Cardiac fibroblast (primary cell): Measurements from ENCODE around the gene GNL2.

Experiments used
- DNase-seq, 2 donors: peaks; one replicate each; pipeline versions ENCODE4 v3.0.0 to v3.0.0-alpha.2; 2010; ENCODE audit warnings: low read depth in 2 of 2
- H3K4me3 ChIP-seq, 2 donors: replicated peaks in 1 of 2; 1 replicate in 1 of 2; 2 replicates in 1 of 2; pipeline ENCODE4 v1.5.1; 2011; ENCODE audit warnings: low read depth in 2 of 2, low read length in 2 of 2, mild to moderate bottlenecking in 2 of 2, moderate library complexity in 1 of 2
- TF ChIP-seq, protein P1 (sequence below): IDR thresholded peaks from one replicate; pipeline ENCODE4 v1.5.1; 2011; ENCODE audit warnings: low read depth, mild to moderate bottlenecking, low read length, inconsistent platforms

The GNL2 gene

DNA sequence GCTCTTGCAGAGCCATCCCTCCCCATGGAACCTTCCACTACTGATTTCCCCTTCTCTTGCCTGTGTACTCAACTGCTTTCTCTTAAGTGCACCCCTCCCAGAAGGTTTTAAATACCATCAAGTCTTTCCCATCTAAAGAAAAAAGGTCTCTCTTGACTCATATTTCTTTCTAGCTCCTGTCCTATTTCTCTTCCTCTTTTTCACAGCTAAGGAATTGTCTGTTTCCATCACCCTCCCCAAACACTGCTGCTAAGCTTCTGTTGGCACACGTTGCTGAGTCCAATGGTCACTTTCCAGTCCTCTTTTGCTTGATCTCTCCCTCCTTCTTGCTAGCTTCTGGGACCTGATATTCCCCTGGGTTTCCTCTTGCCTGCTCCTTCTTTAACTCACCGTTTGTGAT, 13.3 kb upstream of the GNL2 start:
- TF ChIP-seq, protein P1, sequence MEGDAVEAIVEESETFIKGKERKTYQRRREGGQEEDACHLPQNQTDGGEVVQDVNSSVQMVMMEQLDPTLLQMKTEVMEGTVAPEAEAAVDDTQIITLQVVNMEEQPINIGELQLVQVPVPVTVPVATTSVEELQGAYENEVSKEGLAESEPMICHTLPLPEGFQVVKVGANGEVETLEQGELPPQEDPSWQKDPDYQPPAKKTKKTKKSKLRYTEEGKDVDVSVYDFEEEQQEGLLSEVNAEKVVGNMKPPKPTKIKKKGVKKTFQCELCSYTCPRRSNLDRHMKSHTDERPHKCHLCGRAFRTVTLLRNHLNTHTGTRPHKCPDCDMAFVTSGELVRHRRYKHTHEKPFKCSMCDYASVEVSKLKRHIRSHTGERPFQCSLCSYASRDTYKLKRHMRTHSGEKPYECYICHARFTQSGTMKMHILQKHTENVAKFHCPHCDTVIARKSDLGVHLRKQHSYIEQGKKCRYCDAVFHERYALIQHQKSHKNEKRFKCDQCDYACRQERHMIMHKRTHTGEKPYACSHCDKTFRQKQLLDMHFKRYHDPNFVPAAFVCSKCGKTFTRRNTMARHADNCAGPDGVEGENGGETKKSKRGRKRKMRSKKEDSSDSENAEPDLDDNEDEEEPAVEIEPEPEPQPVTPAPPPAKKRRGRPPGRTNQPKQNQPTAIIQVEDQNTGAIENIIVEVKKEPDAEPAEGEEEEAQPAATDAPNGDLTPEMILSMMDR: no peak
- DNase-seq: no peak

DNA sequence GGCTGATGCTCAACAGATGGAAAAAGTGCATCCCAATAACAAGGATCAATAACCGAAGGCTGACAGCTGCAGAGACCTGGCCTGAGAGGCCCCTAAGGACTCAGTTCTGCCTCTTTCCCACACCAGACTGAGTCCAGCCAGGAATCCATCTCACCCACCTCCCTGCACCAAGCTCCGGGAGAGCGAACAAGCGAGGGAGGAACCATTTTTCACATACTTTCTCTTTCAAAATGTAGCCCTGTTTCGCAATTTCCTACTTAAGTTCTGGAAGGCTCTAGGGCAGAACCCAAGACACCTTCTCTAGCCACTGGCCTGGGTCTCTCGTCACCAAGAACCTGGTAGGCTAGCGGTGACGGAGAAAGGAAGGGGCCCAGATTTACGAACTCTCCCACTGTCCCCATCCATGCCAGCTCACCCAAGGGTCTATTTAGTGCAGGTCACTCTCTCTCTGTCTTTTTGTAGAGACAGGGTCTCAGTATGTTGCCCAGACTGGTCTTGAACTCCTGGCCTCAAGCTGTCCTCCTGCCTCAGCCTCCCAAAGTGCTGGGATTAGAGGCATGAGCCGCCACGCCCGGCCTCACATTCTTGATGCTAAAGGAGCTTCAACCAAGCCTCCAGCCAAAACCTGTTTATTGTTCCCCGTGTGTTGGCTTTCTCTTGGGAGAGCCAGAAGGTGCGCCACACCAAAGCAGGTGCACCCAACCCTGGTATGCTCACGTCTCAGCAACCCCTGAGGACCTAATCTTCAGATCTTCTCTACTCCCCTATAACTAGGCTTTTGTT, 10.9 kb upstream of the GNL2 start:
- peak; percentile 44 to 75 for DNase-seq
- TF ChIP-seq, protein P1: no peak
- no peak overlapping the region for H3K4me3 ChIP-seq

More for the DNA sequence above, 13.3 kb upstream of the GNL2 start:
- no peak overlapping the region for H3K4me3 ChIP-seq

DNA sequence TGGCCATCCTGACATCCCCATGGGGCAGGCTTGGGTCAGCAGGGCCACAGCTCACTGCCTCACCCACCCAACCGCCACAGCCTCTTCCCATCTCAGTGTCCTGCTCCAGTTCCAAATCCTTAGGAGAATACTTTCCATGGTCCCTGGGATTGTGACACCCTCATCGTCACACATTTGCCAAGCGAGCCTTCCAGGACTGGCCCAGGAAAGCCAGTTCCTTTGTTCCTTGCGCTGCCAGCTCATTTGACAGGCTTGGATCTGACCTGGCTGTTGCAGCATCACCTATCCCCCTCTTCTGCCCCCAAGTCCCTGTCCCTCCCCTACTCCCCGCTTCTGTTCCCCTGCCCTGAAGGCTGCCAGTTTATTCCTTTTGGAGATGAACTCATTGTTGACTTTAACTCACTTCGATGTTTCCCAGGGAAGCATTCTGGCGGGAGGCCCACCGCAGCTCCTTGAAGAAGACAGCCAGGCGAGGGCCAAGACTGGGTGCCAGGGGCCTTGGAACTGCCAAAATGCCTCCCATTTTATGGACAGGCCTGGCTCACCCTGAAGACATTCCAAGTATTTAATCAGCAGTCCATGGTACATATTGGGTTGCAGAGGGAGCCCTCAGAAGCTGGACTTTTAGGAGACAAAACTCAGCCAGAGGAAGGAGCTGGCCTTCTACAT, 10.2 kb upstream of the GNL2 start:
- TF ChIP-seq, protein P1: no peak
- peak in 1 of 2 donors; percentile 55 for DNase-seq
- H3K4me3 ChIP-seq: no peak overlapping the region

DNA sequence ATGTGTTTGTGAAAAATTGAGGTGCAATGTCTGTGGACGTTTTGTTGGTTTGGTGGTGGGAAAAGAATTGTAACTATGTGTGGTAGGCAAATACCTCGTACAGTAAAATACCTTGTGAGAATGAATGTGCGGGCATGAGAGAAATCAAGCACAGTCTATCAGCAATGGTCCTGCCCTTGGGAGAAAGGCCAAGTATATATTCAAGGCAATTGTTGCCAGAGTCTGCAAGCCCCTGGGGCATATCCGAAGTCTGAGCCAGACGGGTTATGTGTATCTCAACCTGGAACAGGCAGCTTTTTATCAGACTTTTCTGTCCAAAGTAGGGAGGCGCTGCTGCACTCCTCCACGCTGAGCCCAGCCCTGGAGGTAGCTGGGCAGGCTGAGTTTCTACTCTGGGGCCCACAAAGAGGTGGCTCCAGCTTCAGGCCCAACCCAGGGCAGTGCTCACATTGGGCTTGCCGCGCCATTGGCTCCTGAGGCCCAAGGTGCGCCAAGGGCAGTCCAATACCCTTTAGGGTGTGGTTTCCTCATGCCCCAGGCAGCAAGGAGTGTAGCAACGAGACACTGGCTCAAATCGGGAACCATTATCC, 9.4 kb upstream of the GNL2 start:
- H3K4me3 ChIP-seq: no peak overlapping the region
- TF ChIP-seq, protein P1: no peak
- peak in 1 of 2 donors; percentile 17 for DNase-seq

DNA sequence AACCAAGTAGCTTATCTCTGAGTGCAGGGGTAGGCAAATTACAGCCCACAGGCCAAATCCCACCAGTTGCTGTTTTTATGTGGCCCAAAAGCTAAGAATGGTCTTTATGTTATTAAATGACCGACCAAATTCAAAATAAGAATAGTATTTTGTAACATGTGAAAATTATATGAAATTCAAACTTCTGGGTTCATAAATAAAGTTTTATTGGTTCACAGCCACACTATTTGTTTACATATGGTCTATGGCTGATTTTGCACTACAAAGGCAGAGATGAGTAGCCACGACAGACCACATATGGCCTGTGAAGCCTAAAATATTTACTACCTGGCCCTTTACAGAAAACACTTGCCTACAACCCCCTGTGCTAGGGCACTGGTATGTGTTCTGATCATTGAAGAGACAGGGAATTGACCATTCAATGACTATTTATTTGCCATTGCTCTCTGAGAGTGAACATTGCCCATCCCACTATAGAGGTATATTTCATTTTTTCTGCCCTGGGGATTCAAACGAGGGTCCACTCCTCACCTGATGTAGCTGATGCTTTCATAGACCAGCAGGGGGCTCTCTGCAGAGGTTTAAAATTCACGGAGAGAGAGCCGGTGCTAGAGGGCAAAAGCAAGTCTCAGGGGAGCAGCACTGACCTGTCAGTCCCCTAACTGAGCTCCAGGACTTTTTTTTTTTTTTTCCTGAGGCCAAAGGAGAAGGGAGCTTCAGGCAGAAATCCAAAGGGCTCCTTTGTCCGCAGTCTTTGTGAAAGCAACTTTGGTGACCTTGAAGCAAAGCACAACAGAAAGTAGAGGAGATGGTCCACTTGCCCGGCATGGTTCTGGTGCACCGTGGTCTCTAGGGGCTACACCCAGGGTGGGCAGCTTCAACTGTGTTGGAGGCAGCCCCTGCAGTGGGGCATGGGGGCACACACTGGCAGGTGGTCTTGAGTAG, 7.3 kb upstream of the GNL2 start:
- TF ChIP-seq, protein P1: peak; percentile 72
- DNase-seq: peak; percentile 52 to 55
- H3K4me3 ChIP-seq: no peak overlapping the region

DNA sequence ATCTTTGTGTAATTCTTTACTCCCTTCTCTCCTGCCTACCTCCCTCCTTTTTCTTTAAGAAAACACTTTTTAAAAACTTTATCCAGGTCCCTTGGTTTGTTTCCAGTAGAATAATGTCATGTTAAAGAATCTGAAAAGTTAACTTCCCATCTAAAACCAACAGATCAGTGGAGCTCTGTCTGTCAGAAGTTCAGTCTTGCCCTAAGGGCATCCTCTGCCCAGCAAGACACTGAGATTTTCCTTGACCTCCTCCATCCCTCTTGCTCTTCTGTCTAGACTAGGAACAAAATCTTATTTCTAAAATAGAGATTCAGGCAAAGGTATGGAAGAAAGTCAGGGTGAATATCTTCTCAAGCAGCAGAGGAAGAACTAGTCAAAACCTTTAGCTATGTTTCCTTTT, 5.7 kb upstream of the GNL2 start:
- no peak for DNase-seq
- no peak overlapping the region for H3K4me3 ChIP-seq
- TF ChIP-seq, protein P1: no peak
